Heart left ventricle (tissue), 16 donors: Measurements from ENCODE around the gene LANCL1. TPM values are rescaled to one million over a fixed set of nuclear protein-coding genes. Genes with fewer than 3 reads are reported as not detected.

ENCODE experiments used
- ATAC-seq, 4 donors: fragments of 200-7000 bp; cut with Tn5 transposase; one replicate each; pipeline ENCODE4 v1.9.1; 2020 to 2022; ENCODE audit warnings: moderate library complexity in 4 of 4, mild to moderate bottlenecking in 3 of 4, moderate number of reproducible peaks in 1 of 4
- DNase-seq, 5 donors: peaks; one replicate each; pipeline ENCODE4 v3.0.0-alpha.2; 2020
- H3K27ac ChIP-seq, 12 donors: fragments of 200-600 bp; sonication (generic) in 4 of 12; one replicate each; pipeline versions ENCODE4 v1.5.0 to v1.8.0; 2016 to 2022; ENCODE audit warnings: mild to moderate bottlenecking in 2 of 12
- H3K27me3 ChIP-seq, 9 donors: fragments of 200-600 bp; sonication (generic) in 2 of 9; one replicate each; pipeline versions ENCODE4 v1.5.1 to v1.8.0; 2016 to 2022; ENCODE audit warnings: mild to moderate bottlenecking in 3 of 9
- H3K36me3 ChIP-seq, 9 donors: fragments of 200-600 bp; sonication (generic) in 2 of 9; one replicate each; pipeline versions ENCODE4 v1.5.0 to v1.8.0; 2018 to 2022; ENCODE audit warnings: mild to moderate bottlenecking in 2 of 9
- H3K4me1 ChIP-seq, 12 donors: fragments of 200-600 bp; sonication (generic) in 4 of 12; one replicate each; pipeline versions ENCODE4 v1.5.0 to v1.8.0; 2016 to 2022; ENCODE audit warnings: mild to moderate bottlenecking in 3 of 12
- H3K4me3 ChIP-seq, 12 donors: fragments of 200-600 bp; sonication (generic) in 4 of 12; one replicate each; pipeline versions ENCODE4 v1.5.0 to v1.8.0; 2017 to 2022; ENCODE audit warnings: mild to moderate bottlenecking in 9 of 12, moderate library complexity in 4 of 12
- H3K9me3 ChIP-seq, 12 donors: fragments of 200-600 bp; sonication (generic) in 4 of 12; one replicate each; pipeline versions ENCODE4 v1.5.0 to v1.8.0; 2016 to 2022; ENCODE audit warnings: mild to moderate bottlenecking in 1 of 12
- POLR2A ChIP-seq, 2 donors: fragments of 450-650 bp; IDR thresholded peaks; one replicate each; pipeline ENCODE4 v1.6.1; 2017; ENCODE audit warnings: antibody characterized with exemption in 2 of 2, mild to moderate bottlenecking in 2 of 2, moderate library complexity in 2 of 2
- WGBS, 4 donors: extraction: QIAGEN DNeasy Blood & Tissue Kit in 2 of 4; methylation state at CpG; one replicate each; pipeline versions ENCODE4 v1.1.5 to v1.1.7; 2013 to 2018; 5-methylcytosine and 5-hydroxymethylcytosine counted together
- intact Hi-C, 10 donors: fragments of 100-400 bp; cut with DNase I; formaldehyde crosslinking; loops; one replicate each; pipeline versions ENCODE4 v1.11.1 to v1.14.2; 2022
- long read RNA-seq, 3 donors: library from polyadenylated mRNA; unstranded; transcript quantifications; one replicate each; pipeline ENCODE4 v2.0.0, GENCODE V29; 2020 to 2021
- polyA plus RNA-seq, 2 donors: library from polyadenylated mRNA; stranded (reverse); fragments of 200-250 nt; gene quantifications; one replicate each; pipeline ENCODE4 v1.2.3, GENCODE V29; 2013
- total RNA-seq, 9 donors: library from RNA; depleted of rRNA in 2 of 9; stranded (reverse); fragments of >200 nt in 2 of 9; fragmentation: NEBNext Ultra II Directional in 3 of 9; extraction: Animal tissue kit (Norgen Biotek cat#: 25700) in 3 of 9; gene quantifications; one replicate each; pipeline versions ENCODE4 v1.1.0 to v1.2.4, GENCODE V29; 2016 to 2023
- TF ChIP-seq, protein P1 (sequence below), 12 donors: fragments of 200-600 bp; sonication (generic) in 4 of 12; IDR thresholded peaks; one replicate each; pipeline versions ENCODE4 v1.5.0 to v1.8.0; 2018 to 2022; ENCODE audit warnings: antibody characterized with exemption in 12 of 12, mild to moderate bottlenecking in 5 of 12
- donor health status: ischemic (EF 13 %, LVEDD 7.1; RV severe dilation, severe dysfunction).
- donor health status: healthy with polysubstance abuse.
- donor health status: DM: no; HTN: yes; CAD: no.
- donor health status: DM: no; HTN: no; CAD: no.
- donor health status: ischemic (EF 25% LVEDD 6.9; RV normal size, moderate dysfunction).
- donor health status: ischemic (EF 25% LVEDD 5.7; RV mildly dilated, moderate dysfunction).
- donor health status: healthy.
- donor health status: DM: yes; HTN: yes; CAD: no.
- donor health status: ischemic (EF 35%, LVEDD 5.7; RV mildly dilated, moderate dysfunction).
- donor health status: nonischemic (EF 11% LVEDD 7.7; RV severe dilation, severe dysfunction).
- donor health status: DM: yes; HTN: yes; CAD: no.
- donor health status: PGD.
- donor health status: ischemic (EF 29% LVEDD 5.4; RV normal size, mild dysfunction).
- donor health status: nonischemic (EF 23%, LVEDD 6.1; RV moderate dilation, normal function).

The LANCL1 gene, protein sequence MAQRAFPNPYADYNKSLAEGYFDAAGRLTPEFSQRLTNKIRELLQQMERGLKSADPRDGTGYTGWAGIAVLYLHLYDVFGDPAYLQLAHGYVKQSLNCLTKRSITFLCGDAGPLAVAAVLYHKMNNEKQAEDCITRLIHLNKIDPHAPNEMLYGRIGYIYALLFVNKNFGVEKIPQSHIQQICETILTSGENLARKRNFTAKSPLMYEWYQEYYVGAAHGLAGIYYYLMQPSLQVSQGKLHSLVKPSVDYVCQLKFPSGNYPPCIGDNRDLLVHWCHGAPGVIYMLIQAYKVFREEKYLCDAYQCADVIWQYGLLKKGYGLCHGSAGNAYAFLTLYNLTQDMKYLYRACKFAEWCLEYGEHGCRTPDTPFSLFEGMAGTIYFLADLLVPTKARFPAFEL
- total RNA-seq (10 to 100 TPM; 37.8 to 76.1 (median 53.5) TPM), polyA plus RNA-seq (10 to 100 TPM in 1 of 2 donors, 1 to 10 TPM in 1; 7.7 to 26.0 TPM)
- long read RNA-seq, donor 1, full-length matches to known transcripts: 55 of 61 reads
- long read RNA-seq, donor 1, partial matches to known transcripts: 3 of 61 reads
- long read RNA-seq, donor 1, other reads (novel, unspliced or antisense): 3 of 61 reads
- long read RNA-seq, donor 2, full-length matches to known transcripts: 78 of 89 reads
- long read RNA-seq, donor 2, partial matches to known transcripts: 4 of 89 reads
- long read RNA-seq, donor 2, other reads (novel, unspliced or antisense): 7 of 89 reads
- long read RNA-seq, donor 3, full-length matches to known transcripts: 44 of 57 reads
- long read RNA-seq, donor 3, partial matches to known transcripts: 9 of 57 reads
- long read RNA-seq, donor 3, other reads (novel, unspliced or antisense): 4 of 57 reads

DNA sequence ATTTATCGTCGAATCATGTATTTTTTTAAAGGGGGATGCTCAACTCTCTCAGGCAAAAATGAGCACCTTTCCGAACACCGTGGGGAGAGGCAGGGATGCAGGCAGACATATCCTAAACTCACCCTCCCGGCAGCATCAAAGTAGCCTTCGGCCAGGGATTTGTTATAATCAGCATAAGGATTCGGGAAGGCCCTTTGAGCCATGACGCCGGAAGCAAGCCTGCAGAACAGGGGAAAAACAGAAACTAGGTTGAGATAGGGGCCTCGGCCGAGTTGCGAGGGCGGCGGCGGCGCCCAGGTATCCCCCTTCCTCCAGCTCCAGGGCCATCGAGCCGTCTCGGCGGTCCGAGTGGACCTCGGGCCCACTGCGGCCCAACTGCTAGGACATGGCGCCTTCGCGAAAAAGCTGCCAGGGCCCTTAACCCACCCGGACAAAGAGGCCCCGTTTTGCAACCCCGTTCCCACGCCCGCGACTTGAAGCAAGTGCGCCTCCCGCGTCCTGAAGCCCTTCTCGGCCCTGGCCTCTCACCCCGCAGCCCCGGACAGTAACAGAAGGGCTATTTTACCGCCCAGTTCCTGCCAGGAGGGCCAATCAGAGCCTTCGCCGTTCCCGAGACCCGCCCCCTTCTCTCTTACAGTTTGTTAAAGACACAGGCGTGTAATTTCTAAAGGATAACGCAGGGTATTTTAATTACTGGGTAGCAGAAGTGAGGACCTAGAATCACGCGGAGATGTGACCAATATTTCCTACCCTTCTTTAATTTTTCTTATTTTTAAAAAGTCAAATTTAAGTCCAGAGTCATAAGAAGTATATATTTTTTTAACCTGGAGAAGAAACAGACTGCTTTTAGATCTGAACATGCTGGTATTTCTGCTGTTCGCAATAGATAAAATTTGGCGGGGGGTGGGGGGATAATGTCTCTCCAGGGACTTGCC, at the start of gene LANCL1:
TSS of gene LANCL1 (minus strand) at position 566 of the 935 bp plus-strand sequence. CDS start at position 203, 363 bp downstream.
- peak; percentile 93 to 94 (median 93) for DNase-seq
- Histone ChIP-seq H3K4me3 (peak within 1 kb of the TSS; percentile 53 to 95 (median 81)), H3K9me3 (no peaks in the 10 kb centered on the region), H3K27ac (peak within 1 kb of the TSS; percentile 31 to 89 (median 79)), H3K36me3 (peaks cover 0 to 29% (median 14%) of the 10 kb centered on the region in 9 donors), H3K27me3 (no peaks in the 10 kb centered on the region), H3K4me1 (peaks cover 0 to 27% (median 10%) of the 10 kb centered on the region in 12 donors)
- 0 to 1% (median 1%) methylated on average over 38 to 49 of the region's 49 CpGs for WGBS, 4 donors
- TF ChIP-seq, protein P1, sequence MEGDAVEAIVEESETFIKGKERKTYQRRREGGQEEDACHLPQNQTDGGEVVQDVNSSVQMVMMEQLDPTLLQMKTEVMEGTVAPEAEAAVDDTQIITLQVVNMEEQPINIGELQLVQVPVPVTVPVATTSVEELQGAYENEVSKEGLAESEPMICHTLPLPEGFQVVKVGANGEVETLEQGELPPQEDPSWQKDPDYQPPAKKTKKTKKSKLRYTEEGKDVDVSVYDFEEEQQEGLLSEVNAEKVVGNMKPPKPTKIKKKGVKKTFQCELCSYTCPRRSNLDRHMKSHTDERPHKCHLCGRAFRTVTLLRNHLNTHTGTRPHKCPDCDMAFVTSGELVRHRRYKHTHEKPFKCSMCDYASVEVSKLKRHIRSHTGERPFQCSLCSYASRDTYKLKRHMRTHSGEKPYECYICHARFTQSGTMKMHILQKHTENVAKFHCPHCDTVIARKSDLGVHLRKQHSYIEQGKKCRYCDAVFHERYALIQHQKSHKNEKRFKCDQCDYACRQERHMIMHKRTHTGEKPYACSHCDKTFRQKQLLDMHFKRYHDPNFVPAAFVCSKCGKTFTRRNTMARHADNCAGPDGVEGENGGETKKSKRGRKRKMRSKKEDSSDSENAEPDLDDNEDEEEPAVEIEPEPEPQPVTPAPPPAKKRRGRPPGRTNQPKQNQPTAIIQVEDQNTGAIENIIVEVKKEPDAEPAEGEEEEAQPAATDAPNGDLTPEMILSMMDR (IDR thresholded peaks at IDR 0.05): peak in 1 of 12 donors; percentile 9
- TF ChIP-seq POLR2A (IDR thresholded peaks at IDR 0.05): peak in 1 of 2 donors; percentile 93
- intact Hi-C loops: no loop called here
- peak; percentile 100 for ATAC-seq

DNA sequence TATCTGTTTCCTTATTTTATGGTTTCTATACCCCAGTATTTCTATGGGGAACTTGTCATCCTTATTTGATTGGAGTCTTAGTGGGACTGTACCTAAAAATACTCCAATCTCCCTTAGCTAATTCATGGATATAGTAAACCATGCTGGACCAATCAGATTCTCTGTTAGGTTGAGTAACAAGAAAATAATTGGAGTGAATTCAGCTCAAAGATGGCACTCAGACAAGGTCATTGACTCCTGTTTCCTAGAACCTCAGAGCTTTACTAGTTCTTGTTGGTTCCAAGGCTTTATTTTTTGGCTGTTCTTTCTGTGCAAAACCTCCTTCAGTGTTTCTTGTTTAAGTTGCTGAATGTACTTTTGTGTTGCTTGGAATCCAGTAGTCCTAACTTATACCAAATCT, 48.0 kb upstream of the LANCL1 start:
- Histone ChIP-seq H3K27me3 (no peaks in the 10 kb centered on the region), H3K9me3 (no peaks in the 10 kb centered on the region), H3K36me3 (no peaks in the 10 kb centered on the region), H3K4me1 (no peaks in the 10 kb centered on the region), H3K27ac (no peak overlapping the region), H3K4me3 (no peak overlapping the region)
- intact Hi-C loops: no loop called here
- ATAC-seq: no peak
- TF ChIP-seq POLR2A (IDR thresholded peaks at IDR 0.05): no peak
- TF ChIP-seq, protein P1 (IDR thresholded peaks at IDR 0.05): no peak
- no peak for DNase-seq

DNA sequence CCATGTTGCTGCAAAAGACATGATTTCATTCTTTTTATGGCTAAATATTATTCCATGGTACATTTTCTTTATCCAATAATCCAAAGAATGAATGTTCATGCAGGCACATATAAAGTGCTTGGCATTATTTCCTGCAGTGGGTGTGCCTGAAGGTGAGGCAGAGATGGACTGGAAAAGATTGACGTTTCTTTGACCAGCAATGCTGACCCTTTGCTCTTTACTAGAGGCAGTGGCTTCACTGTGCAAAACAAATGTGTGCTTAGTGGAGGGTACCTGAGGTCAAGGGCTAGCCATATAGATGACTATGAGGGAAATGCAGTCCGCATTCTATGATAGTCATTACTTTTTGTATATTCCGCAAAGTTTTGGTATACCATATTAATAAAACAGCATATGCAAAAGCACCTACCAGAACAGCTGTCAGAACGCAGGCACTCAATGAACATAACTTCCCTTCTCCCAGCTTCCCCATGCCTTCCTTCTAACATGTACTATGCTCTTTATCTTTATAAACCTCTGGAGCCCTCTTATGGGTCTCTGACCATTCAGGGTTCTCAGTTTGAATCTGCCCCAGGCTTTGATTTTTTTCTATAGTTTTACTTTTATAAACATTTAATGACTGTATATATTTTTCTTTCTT, 47.2 kb upstream of the LANCL1 start:
- no peaks in the 10 kb centered on the region for H3K27me3 ChIP-seq
- DNase-seq (no peak), ATAC-seq (no peak)
- no peak for TF ChIP-seq POLR2A (IDR thresholded peaks at IDR 0.05)
- no peak overlapping the region for H3K4me3 ChIP-seq
- no peak overlapping the region for H3K27ac ChIP-seq
- intact Hi-C loops: no loop called here
- WGBS, 4 donors: 83 to 88% (median 85%) methylated on average over 4 of the region's 4 CpGs
- no peaks in the 10 kb centered on the region for H3K9me3 ChIP-seq
- H3K36me3 ChIP-seq: no peaks in the 10 kb centered on the region
- H3K4me1 ChIP-seq: no peaks in the 10 kb centered on the region

DNA sequence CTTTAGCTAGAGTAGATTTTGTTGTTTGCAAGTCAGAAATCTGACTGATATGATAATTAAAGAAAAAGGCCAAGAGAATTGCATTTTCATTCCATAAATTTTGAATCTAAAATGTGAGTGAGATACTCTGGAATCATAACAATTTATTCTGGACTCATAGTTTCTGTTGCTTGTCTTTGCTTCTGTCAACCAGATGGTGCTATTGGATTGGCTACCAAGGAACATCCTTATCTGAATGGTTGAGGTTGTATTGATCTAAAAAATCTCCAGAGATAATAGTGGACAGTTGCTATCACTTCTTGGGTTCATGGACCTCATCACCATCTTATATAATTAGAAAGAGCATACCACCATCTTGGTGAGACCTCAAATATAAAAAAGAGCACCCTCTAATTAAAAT, 45.8 kb upstream of the LANCL1 start:
- Histone ChIP-seq H3K27ac (no peak overlapping the region), H3K36me3 (no peaks in the 10 kb centered on the region), H3K4me3 (no peak overlapping the region), H3K4me1 (no peaks in the 10 kb centered on the region), H3K27me3 (no peaks in the 10 kb centered on the region), H3K9me3 (no peaks in the 10 kb centered on the region)
- no peak for TF ChIP-seq POLR2A (IDR thresholded peaks at IDR 0.05)
- TF ChIP-seq, protein P1 (IDR thresholded peaks at IDR 0.05): no peak
- DNase-seq (no peak), ATAC-seq (no peak)
- intact Hi-C loops: no loop called here
